GM12892 (cell line): ENCODE results near the gene CHST15.

Experiments
- DNase-seq: peaks from one replicate; pipeline ENCODE4 v3.0.0; 2011; ENCODE audit not compliant: insufficient read length
- FAIRE-seq: peaks from 2 replicates; lab custom pipeline; 2011; peaks lifted over from hg19 to GRCh38; lab: Jason Lieb, UNC
- POLR2A ChIP-seq: IDR thresholded peaks from 2 replicates; pipeline ENCODE4 v1.6.1; 2011; ENCODE audit warnings: low read depth, low read length, control low read depth
- POLR2AphosphoS5 ChIP-seq: IDR thresholded peaks from 2 replicates; pipeline ENCODE4 v1.6.1; 2011; ENCODE audit warnings: low read depth, low read length, control low read depth
- TAF1 ChIP-seq: IDR thresholded peaks from 2 replicates; pipeline ENCODE4 v1.6.1; 2011; ENCODE audit warnings: low read depth, mild to moderate bottlenecking, control low read depth, low read length, borderline replicate concordance

CHST15 gene

DNA sequence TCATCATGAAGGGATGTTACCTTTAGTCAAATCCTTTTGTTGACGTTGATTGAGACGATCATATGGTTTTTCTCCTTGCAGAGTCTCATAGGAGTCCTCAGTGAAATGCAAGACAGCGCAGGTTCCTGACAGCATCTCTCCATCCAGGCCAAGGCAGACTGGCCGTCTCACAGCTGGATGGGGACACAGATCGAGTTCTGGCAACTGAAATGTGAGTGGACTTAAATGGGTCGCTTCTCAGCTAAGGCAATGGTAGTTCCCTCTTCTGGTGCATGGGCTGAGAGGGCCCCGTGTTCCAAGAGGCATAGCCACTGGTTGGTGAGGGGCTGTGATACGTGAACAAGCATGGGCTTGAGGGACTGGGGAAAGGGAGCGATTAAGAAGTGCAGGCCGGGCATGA is 102.5 kb downstream of the CHST15 start:
- FAIRE-seq, result no peak
- TF ChIP-seq POLR2AphosphoS5 (no peak), TAF1 (no peak)
- no peak for DNase-seq

DNA sequence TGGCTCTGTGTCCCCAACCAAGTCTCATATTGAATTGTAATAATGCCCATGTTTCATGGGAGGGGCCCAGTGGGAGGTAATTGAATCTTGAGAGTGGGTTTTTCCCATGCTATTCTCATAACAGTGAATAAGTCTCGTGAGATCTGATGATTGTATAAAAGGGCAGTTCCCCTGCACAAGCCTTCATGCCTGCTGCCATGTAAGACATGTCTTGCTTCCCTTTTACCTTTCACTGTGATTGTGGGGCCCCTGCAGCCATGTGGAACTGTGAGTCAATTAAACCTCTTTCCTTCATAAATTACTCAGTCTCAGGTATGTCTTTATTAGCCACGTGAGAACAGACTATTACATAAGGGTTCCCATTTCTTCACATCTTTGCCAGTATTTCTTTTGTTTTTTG is 104.7 kb downstream of the CHST15 start:
- FAIRE-seq (no peak), DNase-seq (no peak)
- TF ChIP-seq POLR2A (no peak), TAF1 (no peak), POLR2AphosphoS5 (no peak)

DNA sequence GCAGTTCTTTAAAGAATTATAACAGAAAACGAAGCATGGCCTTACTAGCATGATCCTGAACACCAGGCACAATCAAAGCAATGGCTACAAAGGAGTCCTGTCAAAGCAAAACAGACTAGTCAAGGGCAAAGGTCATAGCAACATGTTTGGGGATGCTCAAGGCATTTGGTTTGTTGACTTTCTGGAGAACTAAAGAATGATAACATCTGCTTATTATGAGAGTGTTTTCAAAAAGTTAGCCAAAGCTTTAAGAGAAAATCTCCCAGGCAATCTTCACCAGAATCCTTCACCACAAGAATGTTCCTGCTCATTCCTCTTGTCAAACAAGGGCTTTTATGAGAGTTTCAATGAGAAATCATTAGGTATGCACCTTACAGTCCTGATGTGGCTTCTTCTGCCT is 106.7 kb downstream of the CHST15 start:
- no peak for DNase-seq
- TF ChIP-seq POLR2AphosphoS5 (no peak), TAF1 (no peak), POLR2A (no peak)
- FAIRE-seq, result no peak

GRCh38 chr10:123974406-123974805 is 119.0 kb downstream of the CHST15 start:
- TF ChIP-seq POLR2AphosphoS5 (no peak), POLR2A (no peak), TAF1 (no peak)
- DNase-seq (no peak), FAIRE-seq (no peak)

- no peak for TF ChIP-seq TAF1
- DNase-seq (no peak), FAIRE-seq (no peak)
Observed at GRCh38 chr10:123972481-123973401, 120.7 kb downstream of the CHST15 start.

GRCh38 chr10:123970927-123971286 is 122.5 kb downstream of the CHST15 start:
- DNase-seq (no peak), FAIRE-seq (peak; percentile 30)
- TF ChIP-seq POLR2AphosphoS5, result no peak
- no peak for TF ChIP-seq POLR2A
- TF ChIP-seq TAF1, result no peak

- DNase-seq (no peak), FAIRE-seq (no peak)
- no peak for TF ChIP-seq POLR2A
- no peak for TF ChIP-seq POLR2AphosphoS5
- no peak for TF ChIP-seq TAF1
Observed at GRCh38 chr10:123970207-123970926, 123.0 kb downstream of the CHST15 start.

DNA sequence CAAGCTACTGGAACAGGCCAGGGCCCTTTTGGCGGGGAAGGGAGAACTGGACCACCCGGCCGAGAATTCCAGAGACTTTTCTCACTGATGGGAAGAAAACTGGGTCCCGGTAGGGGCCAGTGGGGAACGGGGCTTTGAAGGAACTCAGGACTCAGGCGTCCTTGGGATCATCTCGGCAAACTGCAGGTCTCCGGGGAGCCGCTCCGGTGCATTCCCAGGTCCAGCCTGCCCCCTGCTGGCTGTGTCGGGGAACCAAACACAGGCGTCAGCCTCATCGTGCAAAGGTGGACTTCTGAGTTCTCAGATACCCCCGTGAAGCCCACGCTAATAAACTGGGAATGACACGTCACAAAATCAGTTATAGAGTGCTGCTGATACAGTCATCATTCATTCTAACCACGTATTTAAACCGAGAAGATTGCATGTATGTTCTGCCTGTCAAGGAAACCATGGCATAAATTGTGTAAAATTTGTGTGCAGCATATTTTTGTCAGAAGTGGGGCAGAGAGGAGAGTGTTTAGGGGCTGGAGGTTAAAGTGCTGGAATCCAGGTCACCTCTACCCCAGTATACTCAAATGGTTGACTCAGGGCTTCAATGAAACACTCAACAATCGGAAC is 125.7 kb downstream of the CHST15 start:
- DNase-seq (peak; percentile 80), FAIRE-seq (peak; percentile 58)
- TF ChIP-seq POLR2AphosphoS5 (no peak), TAF1 (no peak), POLR2A (no peak)

- FAIRE-seq (no peak), DNase-seq (no peak)
- no peak for TF ChIP-seq POLR2A
- TF ChIP-seq TAF1, result no peak
- no peak for TF ChIP-seq POLR2AphosphoS5
Observed at GRCh38 chr10:123966896-123967231, 126.5 kb downstream of the CHST15 start.

DNA sequence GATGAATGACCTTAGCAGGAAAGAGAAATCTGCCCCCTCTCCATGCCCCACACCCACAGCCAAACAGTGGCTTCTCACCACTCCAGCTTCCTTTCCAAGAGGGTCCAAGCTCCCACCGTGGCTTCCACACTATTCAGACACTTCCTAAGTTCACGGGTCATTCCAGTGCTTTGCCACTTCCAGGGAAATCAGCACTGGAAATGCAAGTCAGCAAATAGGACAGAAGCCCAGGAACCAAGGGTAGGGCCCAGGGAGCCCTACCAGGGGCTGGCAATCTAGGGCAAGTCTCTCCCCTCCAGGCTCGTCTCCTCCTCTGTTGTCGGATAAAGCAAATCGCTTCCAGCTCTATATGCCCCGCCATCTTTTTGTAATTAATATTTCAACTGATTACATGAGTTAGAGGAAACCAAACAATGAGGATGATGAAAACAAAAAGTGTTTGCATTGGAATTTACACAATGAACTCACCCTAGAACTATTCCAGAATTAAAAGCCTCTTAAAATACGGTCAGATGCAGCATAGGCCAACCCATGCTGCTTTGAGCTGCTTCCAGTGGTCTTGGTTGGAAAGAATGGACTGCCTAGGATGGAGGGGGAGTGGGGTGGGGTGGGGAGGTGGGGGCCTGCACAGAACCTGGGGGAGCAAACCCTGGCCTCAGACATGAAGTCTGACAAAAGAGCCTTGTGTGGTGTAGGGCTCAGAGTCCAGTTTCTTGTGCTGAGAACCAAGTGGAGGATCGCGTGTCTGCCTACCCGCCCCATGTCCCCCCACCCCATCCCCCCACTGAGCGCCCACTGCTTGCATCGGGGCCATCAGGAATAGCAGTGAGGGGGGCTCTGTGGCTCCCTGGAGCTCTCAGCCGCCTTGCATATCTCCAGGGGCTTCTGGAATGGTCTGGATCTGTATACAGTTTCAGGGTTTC is 127.2 kb downstream of the CHST15 start:
- TF ChIP-seq POLR2A (no peak), POLR2AphosphoS5 (no peak), TAF1 (no peak)
- FAIRE-seq, result no peak
- no peak for DNase-seq

DNA sequence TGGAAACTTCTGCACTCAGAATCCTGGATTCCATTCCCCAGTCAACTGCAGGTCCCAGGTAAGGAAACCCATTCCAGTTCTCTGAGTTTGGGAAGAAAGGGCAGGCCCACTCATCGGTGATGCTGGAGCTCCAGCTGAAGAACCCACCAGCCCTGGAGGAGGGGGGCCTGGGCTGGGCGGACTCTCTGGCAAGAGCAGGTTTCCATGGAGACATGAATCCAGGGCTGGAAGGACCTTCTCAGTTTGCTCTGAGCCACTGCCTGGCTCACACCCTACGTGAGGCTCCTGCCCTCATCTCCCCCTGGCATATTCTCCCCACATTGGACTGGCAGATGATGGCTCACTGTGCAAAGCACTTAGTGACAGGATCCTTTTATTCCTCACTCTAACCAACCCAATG is 128.4 kb downstream of the CHST15 start:
- TF ChIP-seq POLR2A (no peak), POLR2AphosphoS5 (no peak), TAF1 (no peak)
- FAIRE-seq (no peak), DNase-seq (no peak)
